Activated T-helper 2 cell treated with anti-CD3 and anti-CD28 coated beads, Interferon-gamma antibody, Interleukin-2, Interleukin-4, amounts not matched to agents 10 μg/mL and 5 μg/mL and 100 μg/mL, durations not matched to agents 14 hours and 24 hours and 36 hours (primary cell): Measurements from ENCODE around the gene MAML1. TPM values are rescaled to one million over a fixed set of nuclear protein-coding genes. Genes with fewer than 3 reads are reported as not detected.

Source experiments
- DNase-seq: peaks from one replicate; pipeline ENCODE4 v3.0.0; 2021; ENCODE audit warnings: low spot score
- H3K27ac Mint-ChIP-seq: one replicate; pipeline ENCODE4 v1.8.0; 2021; ENCODE audit warnings: mixed read lengths
- H3K27me3 Mint-ChIP-seq: one replicate; pipeline ENCODE4 v1.8.0; 2021; ENCODE audit warnings: low read depth, mixed read lengths
- H3K36me3 Mint-ChIP-seq: one replicate; pipeline ENCODE4 v1.8.0; 2021; ENCODE audit warnings: low read depth, mixed read lengths
- H3K4me1 Mint-ChIP-seq: one replicate; pipeline ENCODE4 v1.8.0; 2021; ENCODE audit warnings: low read depth, mixed read lengths
- H3K4me3 Mint-ChIP-seq: one replicate; pipeline ENCODE4 v1.8.0; 2021; ENCODE audit warnings: low read depth, mild to moderate bottlenecking, moderate library complexity, mixed read lengths
- H3K9me3 Mint-ChIP-seq: one replicate; pipeline ENCODE4 v1.8.0; 2021; ENCODE audit warnings: mixed read lengths
- intact Hi-C: fragments of 100-400 bp; cut with micrococcal nuclease; formaldehyde crosslinking; loops from one replicate; pipeline ENCODE4 v1.15.1; 2023
- total RNA-seq: library from RNA; stranded (reverse); gene quantifications from 2 replicates; pipeline ENCODE4 v1.2.3, GENCODE V29; 2022

Gene MAML1
- total RNA-seq, 1 donor from 2014 or later, result 38.1 TPM

GRCh38 chr5:179793468-179794139 is 61.0 kb downstream of the MAML1 start, which contains the start of gene LTC4S:
Gene LTC4S, plus strand, starts transcription at chr5:179793986. Its CDS starts 95 bp downstream, at chr5:179794081.
- Mint-ChIP-seq H3K4me1 (peaks cover 9% of the 10 kb centered on the region), H3K36me3 (peaks cover 9% of the 10 kb centered on the region), H3K4me3 (peak within 1 kb of the TSS; percentile 58), H3K27ac (no peak within 1 kb of the TSS), H3K27me3 (no peaks in the 10 kb centered on the region), H3K9me3 (no peaks in the 10 kb centered on the region)
- intact Hi-C loops, result no loop called here
- DNase-seq, result no peak

DNA sequence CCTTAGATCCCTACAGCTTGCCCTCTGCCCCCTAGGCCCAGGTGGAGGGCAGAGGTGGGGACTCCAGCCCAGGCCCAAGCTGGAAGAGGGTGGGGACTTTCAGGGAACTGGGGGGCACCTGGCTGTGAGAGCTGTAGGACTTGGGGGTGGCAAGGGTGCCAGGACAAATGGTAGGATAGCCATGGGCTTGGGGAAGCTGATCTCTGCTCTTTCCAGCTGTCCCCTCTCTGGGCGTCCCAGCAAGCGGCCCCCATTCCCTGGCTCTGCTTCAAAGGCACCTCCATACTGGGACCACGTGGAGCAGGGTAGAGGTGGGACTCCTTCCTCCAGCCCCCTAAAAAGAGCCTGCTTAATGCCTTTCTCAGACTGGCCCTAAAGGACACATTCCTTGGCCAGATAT is 61.5 kb downstream of the MAML1 start:
- H3K9me3 Mint-ChIP-seq, result no peaks in the 10 kb centered on the region
- peak overlapping the region; percentile 58 for H3K4me3 Mint-ChIP-seq
- H3K4me1 Mint-ChIP-seq, result peaks cover 9% of the 10 kb centered on the region
- no peak overlapping the region for H3K27ac Mint-ChIP-seq
- peaks cover 12% of the 10 kb centered on the region for H3K36me3 Mint-ChIP-seq
- intact Hi-C loops, result no loop called here
- no peak for DNase-seq
- no peaks in the 10 kb centered on the region for H3K27me3 Mint-ChIP-seq

GRCh38 chr5:179794575-179794974 is 62.0 kb downstream of the MAML1 start:
- no peaks in the 10 kb centered on the region for H3K9me3 Mint-ChIP-seq
- H3K27ac Mint-ChIP-seq, result no peak overlapping the region
- peaks cover 9% of the 10 kb centered on the region for H3K4me1 Mint-ChIP-seq
- H3K36me3 Mint-ChIP-seq, result peaks cover 16% of the 10 kb centered on the region
- no peaks in the 10 kb centered on the region for H3K27me3 Mint-ChIP-seq
- intact Hi-C loops, result no loop called here
- H3K4me3 Mint-ChIP-seq, result peak overlapping the region; percentile 58
- DNase-seq, result no peak

DNA sequence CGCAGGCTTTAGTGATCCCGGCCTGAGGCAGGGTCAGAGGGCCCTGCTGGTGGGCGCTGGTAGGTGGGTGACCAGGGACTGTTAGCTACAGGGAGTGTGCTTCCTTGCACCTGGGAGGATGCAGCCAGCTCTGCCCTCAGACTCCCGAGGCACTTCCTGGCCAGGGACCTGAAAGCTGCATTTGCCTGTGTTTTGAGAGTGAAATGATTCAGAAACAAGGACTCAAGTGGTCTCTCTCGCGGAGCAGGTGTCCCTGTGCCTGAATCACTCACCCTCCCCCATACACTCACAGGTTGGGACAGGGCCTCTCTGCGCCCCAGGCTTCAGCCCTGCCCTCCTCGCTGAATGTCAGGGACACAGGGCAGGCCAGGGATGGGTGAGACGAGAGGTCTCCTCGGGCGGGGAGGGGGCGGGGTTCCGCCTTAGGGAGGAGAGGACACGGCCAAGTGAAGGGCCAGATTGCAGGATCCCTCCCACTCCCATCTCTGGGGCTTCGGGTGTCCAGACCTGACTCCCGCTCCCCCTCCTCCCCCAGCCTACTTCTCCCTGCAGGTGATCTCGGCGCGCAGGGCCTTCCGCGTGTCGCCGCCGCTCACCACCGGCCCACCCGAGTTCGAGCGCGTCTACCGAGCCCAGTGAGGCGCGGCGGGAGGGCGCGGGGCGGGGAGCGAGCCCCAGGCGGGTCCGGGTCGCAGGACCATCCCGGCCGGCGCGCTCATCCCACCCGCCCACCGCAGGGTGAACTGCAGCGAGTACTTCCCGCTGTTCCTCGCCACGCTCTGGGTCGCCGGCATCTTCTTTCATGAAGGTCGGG is 62.6 kb downstream of the MAML1 start:
- intact Hi-C loops, result no loop called here
- no peak overlapping the region for H3K27ac Mint-ChIP-seq
- H3K36me3 Mint-ChIP-seq, result peaks cover 23% of the 10 kb centered on the region
- peak overlapping the region; percentile 58 for H3K4me3 Mint-ChIP-seq
- peaks cover 9% of the 10 kb centered on the region for H3K4me1 Mint-ChIP-seq
- no peaks in the 10 kb centered on the region for H3K9me3 Mint-ChIP-seq
- H3K27me3 Mint-ChIP-seq, result no peaks in the 10 kb centered on the region
- DNase-seq, result no peak

- H3K9me3 Mint-ChIP-seq, result no peaks in the 10 kb centered on the region
- H3K27ac Mint-ChIP-seq, result no peak overlapping the region
- H3K36me3 Mint-ChIP-seq, result peaks cover 23% of the 10 kb centered on the region
- intact Hi-C loops, result loop anchor here (1.0 kb wide), 2 partner anchors 9 to 64 kb away; partner anchors contain the start of gene MAML1
- H3K27me3 Mint-ChIP-seq, result no peaks in the 10 kb centered on the region
- DNase-seq, result peak; percentile 63
- H3K4me3 Mint-ChIP-seq, result peak overlapping the region; percentile 71
- H3K4me1 Mint-ChIP-seq, result peaks cover 9% of the 10 kb centered on the region
These were observed 63.5 kb downstream of the MAML1 start for GRCh38 chr5:179795863-179796833.

DNA sequence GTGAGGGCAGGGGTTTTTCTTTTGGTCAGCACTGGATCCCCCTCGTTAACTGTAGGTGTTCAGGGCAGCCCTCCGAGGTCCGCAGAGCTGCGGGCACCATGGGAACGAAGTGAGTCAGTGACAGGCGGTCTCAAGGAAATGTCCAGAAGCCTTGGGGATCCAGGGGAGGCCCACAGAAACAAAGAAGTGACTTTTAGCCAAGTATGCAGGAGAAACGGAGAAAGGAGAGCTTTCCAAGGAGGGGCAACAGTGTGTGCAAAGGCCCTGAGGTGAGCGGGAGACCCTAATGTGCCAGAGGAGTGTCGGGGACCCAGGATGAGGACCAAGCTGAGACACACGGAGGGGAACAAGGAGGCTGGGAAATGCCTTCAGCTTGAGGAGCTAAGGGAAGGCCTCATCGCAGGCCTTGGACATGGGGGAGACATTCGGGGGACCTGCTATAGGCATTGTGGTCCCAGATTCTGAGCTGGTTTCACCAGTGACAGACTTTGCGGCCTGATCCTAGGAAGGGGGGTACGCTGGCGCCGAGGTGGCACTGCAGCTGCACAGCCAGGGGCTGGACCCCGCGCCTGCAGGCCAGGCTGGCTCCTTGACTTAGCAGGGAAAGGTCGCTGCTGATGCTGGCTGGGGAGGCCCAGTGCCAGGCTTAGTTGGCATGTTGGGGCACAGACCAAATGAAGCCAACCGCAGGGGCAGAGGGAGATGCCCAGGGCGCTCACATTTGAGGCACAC is 64.4 kb downstream of the MAML1 start:
- Mint-ChIP-seq H3K4me1 (peaks cover 12% of the 10 kb centered on the region), H3K27me3 (no peaks in the 10 kb centered on the region), H3K27ac (no peak overlapping the region), H3K9me3 (no peaks in the 10 kb centered on the region), H3K4me3 (peak overlapping the region; percentile 71), H3K36me3 (peaks cover 26% of the 10 kb centered on the region)
- no peak for DNase-seq
- intact Hi-C loops, result loop anchor here (1.0 kb wide), 2 partner anchors 8 to 65 kb away; partner anchors contain the start of gene MAML1

GRCh38 chr5:179797741-179798140 is 65.1 kb downstream of the MAML1 start:
- H3K36me3 Mint-ChIP-seq, result peaks cover 29% of the 10 kb centered on the region
- H3K4me1 Mint-ChIP-seq, result peaks cover 17% of the 10 kb centered on the region
- no peaks in the 10 kb centered on the region for H3K9me3 Mint-ChIP-seq
- H3K4me3 Mint-ChIP-seq, result no peak overlapping the region
- intact Hi-C loops, result no loop called here
- DNase-seq, result no peak
- no peaks in the 10 kb centered on the region for H3K27me3 Mint-ChIP-seq
- no peak overlapping the region for H3K27ac Mint-ChIP-seq

GRCh38 chr5:179798144-179798770 is 65.6 kb downstream of the MAML1 start:
- Mint-ChIP-seq H3K4me1 (peaks cover 19% of the 10 kb centered on the region), H3K27ac (no peak overlapping the region), H3K4me3 (no peak overlapping the region), H3K27me3 (no peaks in the 10 kb centered on the region), H3K9me3 (no peaks in the 10 kb centered on the region), H3K36me3 (peaks cover 31% of the 10 kb centered on the region)
- no peak for DNase-seq
- intact Hi-C loops, result no loop called here

DNA sequence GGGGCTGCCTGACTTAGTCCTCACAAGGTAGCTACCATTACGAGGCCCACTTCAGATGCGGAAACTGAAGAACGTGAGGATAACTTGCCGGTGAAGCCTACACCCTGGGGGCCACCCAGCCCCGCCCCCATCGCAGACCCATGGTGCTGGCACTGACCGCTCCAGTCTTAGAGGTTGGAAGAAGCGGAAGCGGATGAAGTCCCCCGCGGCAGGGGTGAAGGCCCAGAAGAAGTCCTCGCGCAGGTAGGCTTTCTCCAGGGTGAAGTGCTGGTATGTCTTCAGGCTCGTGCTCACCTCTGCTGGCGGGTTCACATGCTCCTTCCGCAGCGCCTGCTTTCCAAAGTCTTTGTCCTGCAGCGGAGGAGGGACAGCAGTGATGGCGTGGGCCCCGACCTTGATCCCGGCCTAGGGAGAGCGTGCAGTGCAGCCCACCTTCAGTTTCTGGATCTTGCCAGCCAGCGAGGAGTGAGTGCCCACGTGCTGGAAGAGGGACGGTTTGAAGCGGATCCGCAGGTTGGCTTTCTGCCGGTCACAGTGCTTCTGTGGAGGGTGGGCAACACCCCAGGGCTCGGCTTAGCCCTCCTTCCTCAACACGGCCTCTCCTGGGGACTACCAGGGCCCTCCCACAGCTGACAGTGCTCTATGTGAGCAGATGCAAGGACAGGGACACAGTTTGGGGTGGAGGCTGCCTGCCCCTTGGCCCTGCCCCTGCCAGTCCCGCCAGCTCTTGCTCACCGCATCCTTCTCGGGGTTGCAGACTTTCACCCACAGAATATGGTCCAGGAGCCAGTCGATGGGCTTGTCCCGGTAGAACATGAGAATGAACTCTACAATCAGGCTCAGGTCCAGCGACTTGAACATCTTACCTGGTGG is 66.4 kb downstream of the MAML1 start:
- Mint-ChIP-seq H3K9me3 (no peaks in the 10 kb centered on the region), H3K4me3 (no peak overlapping the region), H3K36me3 (peaks cover 32% of the 10 kb centered on the region), H3K27me3 (no peaks in the 10 kb centered on the region), H3K4me1 (peaks cover 25% of the 10 kb centered on the region), H3K27ac (no peak overlapping the region)
- no peak for DNase-seq
- intact Hi-C loops, result no loop called here

- Mint-ChIP-seq H3K4me1 (peaks cover 29% of the 10 kb centered on the region), H3K27me3 (no peaks in the 10 kb centered on the region), H3K4me3 (no peak overlapping the region), H3K9me3 (no peaks in the 10 kb centered on the region), H3K36me3 (peaks cover 35% of the 10 kb centered on the region), H3K27ac (no peak overlapping the region)
- intact Hi-C loops, result no loop called here
- DNase-seq, result no peak
These were observed 67.0 kb downstream of the MAML1 start for GRCh38 chr5:179799644-179799973.

DNA sequence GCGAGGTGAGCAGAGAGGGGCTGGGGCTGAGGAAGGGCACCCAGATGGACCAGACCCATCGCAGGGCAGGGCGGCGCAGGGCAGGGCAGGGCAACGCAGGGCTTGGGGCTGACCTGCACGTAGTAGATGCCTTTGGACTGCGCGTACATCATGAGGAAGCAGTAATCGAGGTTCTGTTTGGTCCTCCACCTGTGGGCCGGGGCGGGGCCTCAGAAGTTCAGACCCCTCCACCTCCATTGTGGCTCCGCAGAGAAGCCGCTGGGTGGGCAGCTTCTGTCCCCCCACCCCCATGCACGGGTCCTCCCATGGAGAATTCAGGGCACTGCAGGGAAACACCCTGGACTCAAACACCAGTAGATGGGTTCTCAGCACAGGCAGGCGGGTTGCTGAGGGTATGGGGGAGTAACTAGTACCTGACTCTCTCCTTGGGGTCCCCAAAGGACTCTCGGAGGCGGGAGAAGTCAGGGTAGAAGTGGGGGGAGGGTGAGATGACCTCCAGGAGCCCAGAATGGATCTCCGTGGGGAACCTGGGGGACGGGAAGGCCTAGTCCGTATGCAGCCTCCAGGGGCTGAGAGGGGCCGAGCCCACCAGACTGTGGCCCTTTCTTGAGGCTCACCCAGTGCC is 67.6 kb downstream of the MAML1 start:
- Mint-ChIP-seq H3K9me3 (no peaks in the 10 kb centered on the region), H3K4me1 (peaks cover 35% of the 10 kb centered on the region), H3K36me3 (peaks cover 41% of the 10 kb centered on the region), H3K4me3 (no peak overlapping the region), H3K27ac (no peak overlapping the region), H3K27me3 (no peaks in the 10 kb centered on the region)
- intact Hi-C loops, result loop anchor here (5.0 to 10.0 kb wide), 4 partner anchors 37 to 178 kb away; partner anchors contain the start of genes CANX and HNRNPH1
- DNase-seq, result no peak
